SJSA1 (cell line): Measurements from ENCODE around the gene TNFRSF21. TPM values are rescaled to one million over a fixed set of nuclear protein-coding genes. Genes with fewer than 3 reads are reported as not detected.
"Not testable (repeated sequence)": the region's sequence is repeated elsewhere in the genome, so short reads cannot be mapped to it uniquely, and the experiment has no call there.

Experiments used
- DNase-seq, 2 experiments: peaks; one replicate each; pipeline ENCODE4 v3.0.0-alpha.2; 2015 to 2020; ENCODE audit warnings: low spot score in 2 of 2, low read depth in 1 of 2
- H3K27ac ChIP-seq: fragments of 250-450 bp; sonication (Bioruptor Pico); 2 replicates; pipeline ENCODE4 v1.5.1; 2020; ENCODE audit warnings: mild to moderate bottlenecking, moderate library complexity
- H3K27me3 ChIP-seq: fragments of 250-450 bp; sonication (Bioruptor Pico); replicated peaks from 2 replicates; pipeline ENCODE4 v1.5.1; 2020; ENCODE audit warnings: mild to moderate bottlenecking, moderate library complexity
- H3K36me3 ChIP-seq: fragments of 250-450 bp; sonication (Bioruptor Pico); 2 replicates; pipeline ENCODE4 v1.5.1; 2020; ENCODE audit warnings: mild to moderate bottlenecking
- H3K4me1 ChIP-seq: fragments of 250-450 bp; sonication (Bioruptor Pico); replicated peaks from 2 replicates; pipeline ENCODE4 v1.6.1; 2021; ENCODE audit warnings: mild to moderate bottlenecking
- H3K4me3 ChIP-seq: fragments of 250-450 bp; sonication (Bioruptor Pico); 2 replicates; pipeline ENCODE4 v1.5.1; 2020; ENCODE audit warnings: mild to moderate bottlenecking
- H3K9me3 ChIP-seq: fragments of 250-450 bp; sonication (Bioruptor Pico); replicated peaks from 2 replicates; pipeline ENCODE4 v1.5.1; 2020; ENCODE audit warnings: mild to moderate bottlenecking
- total RNA-seq: library from RNA; depleted of rRNA; stranded (reverse); fragments of >200 nt; shearing (Covaris generic); gene quantifications from 2 replicates; pipeline ENCODE4 v1.2.3, GENCODE V29; 2014

The TNFRSF21 gene
- total RNA-seq, 1 experiment from 2014 or later: 0.68 TPM

DNA sequence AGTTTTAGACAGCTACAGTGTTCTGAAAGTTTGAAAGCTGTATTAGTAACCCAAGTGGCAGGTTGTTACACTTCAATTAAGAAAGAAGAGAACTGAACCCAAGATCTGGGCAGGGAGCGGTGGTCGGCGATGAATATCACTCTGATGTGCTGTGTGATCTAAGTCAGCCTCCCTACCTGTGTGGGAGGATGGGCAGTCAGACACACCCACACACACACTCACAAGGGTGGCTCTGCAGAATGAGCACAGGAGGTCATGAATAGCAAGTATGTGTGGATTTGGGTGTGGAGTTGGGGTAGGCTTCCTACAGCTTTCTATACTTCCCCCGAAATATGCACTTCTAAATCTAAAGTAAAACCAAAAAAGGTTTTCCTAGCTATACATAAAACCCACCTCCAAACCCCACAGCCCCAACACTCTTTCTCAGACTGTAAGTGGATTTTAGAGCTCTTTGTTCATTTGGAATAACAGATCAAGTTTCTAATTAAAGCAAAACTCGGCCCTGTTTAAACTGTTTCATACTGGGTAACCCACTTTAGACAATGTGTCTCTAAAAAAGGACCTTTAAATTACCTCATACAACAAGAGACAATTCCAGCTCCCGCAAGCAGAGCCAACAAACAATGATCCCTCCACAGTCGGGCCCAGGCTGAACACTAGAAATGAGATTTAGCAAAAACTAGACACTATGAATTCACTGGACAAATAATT, 19.4 kb downstream of the TNFRSF21 start:
- H3K36me3 ChIP-seq: no peaks in the 10 kb centered on the region
- no peaks in the 10 kb centered on the region for H3K9me3 ChIP-seq

DNA sequence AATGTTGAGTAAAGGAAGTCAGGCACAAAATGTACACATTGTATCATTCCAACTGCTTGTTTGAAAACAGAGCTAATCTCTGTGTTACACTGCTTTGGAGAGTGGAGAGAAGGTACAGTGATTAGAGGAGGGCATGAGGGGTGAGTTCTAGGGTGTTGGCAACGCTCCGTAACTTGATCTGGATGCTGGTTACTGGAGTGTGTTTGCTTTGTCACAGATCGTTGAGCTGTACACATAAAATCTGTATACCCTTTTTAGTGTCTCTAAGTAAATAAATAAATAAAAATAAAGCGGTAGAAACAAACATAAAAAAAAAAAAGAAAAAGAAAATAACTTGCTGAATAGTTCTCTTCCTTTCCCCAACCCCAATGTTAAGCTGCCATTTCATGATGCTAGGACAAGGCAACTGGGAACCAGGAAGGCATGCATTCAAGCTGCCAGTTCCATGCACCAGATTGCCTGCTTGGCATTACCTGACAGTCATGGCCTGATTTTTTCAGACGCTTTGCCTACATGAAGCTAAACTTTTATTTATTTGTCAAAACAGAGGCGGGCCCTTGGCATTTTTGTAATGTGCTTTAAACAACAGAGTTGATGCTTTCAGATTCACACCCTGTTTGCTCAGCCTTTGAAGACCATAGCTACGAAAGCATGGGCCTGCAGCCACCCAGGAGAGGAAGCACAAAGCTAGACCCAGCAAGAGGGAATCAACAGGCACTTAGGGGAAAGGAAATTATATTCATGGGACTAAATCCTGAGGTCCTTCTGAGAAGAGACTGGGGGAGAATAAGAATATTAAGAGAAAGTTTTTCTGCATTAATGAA, 21.2 kb downstream of the TNFRSF21 start:
- no peak overlapping the region for H3K27ac ChIP-seq
- H3K36me3 ChIP-seq: no peaks in the 10 kb centered on the region
- no peaks in the 10 kb centered on the region for H3K27me3 ChIP-seq
- H3K4me3 ChIP-seq: no peak overlapping the region
- H3K9me3 ChIP-seq: no peaks in the 10 kb centered on the region
- DNase-seq: no peak
- no peaks in the 10 kb centered on the region for H3K4me1 ChIP-seq

More for the DNA sequence above, 19.4 kb downstream of the TNFRSF21 start:
- Histone ChIP-seq H3K27ac (no peak overlapping the region), H3K4me1 (no peaks in the 10 kb centered on the region), H3K4me3 (no peak overlapping the region), H3K27me3 (no peaks in the 10 kb centered on the region)
- DNase-seq: no peak

DNA sequence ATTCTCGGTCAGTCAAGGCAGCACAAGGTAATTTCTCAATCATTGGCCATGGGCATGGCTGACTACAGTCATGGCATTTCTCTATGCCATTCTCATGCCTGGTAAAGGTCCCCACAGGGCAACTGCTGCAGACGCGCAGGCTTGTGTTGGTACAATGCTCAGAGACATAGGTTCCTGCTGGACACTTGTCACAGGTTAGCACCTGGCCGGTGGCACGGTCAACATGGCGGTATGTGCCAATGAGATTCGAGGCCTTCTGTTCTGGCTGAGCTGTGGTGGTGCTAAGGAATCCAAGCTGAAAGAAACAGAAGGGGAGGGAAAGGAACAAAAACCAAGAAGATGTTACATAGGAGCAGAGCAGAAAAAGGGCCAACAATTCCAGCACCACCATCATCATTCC, 23.4 kb downstream of the TNFRSF21 start:
- no peaks in the 10 kb centered on the region for H3K27me3 ChIP-seq
- no peak overlapping the region for H3K4me3 ChIP-seq
- H3K36me3 ChIP-seq: no peaks in the 10 kb centered on the region
- no peak overlapping the region for H3K27ac ChIP-seq
- no peaks in the 10 kb centered on the region for H3K9me3 ChIP-seq
- no peaks in the 10 kb centered on the region for H3K4me1 ChIP-seq
- DNase-seq: no peak

DNA sequence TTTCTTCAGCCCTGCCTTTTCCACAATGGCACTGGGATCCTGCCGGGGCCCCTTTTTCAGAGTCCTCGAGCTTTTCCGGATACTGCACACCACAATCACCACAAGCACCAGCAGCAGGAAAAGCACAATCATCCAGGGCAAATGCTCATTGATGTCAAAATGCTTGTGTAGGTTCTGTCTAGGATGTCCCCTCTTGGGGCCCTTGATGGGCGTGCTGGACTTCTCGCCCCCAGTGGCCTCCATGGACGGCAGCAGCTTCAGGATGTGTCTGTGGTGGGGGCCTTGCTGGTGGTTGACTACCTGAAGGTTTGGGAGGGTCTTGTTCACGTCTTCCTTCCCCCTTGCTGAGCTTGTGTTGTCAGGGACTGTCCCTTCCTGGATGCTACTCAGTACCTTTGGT, 25.7 kb downstream of the TNFRSF21 start:
- Histone ChIP-seq H3K4me3 (no peak overlapping the region), H3K4me1 (no peaks in the 10 kb centered on the region), H3K27ac (no peak overlapping the region), H3K9me3 (no peaks in the 10 kb centered on the region), H3K27me3 (no peaks in the 10 kb centered on the region), H3K36me3 (no peaks in the 10 kb centered on the region)
- DNase-seq: no peak

DNA sequence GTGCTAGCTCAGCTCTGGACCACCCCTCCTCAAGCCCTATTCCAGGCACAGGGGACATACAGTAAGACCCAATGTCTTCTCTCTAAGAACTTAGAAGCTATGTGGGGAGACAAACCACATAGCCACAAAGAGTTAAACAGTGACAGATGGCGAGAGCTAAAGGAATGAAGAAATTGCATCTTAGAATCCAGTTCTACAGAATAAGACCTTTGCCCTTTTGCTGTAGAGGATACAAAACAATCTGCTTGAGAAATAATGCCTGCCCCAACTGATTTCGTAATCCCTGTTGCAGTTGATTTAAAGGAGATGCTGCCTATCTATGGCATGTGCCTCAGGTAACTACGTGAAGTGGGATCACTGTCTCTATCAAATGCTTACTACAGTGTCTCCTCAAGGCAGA, 31.2 kb downstream of the TNFRSF21 start:
- Histone ChIP-seq H3K27me3 (no peaks in the 10 kb centered on the region), H3K4me3 (no peak overlapping the region), H3K36me3 (no peaks in the 10 kb centered on the region), H3K4me1 (no peaks in the 10 kb centered on the region), H3K27ac (no peak overlapping the region), H3K9me3 (no peaks in the 10 kb centered on the region)
- no peak for DNase-seq

DNA sequence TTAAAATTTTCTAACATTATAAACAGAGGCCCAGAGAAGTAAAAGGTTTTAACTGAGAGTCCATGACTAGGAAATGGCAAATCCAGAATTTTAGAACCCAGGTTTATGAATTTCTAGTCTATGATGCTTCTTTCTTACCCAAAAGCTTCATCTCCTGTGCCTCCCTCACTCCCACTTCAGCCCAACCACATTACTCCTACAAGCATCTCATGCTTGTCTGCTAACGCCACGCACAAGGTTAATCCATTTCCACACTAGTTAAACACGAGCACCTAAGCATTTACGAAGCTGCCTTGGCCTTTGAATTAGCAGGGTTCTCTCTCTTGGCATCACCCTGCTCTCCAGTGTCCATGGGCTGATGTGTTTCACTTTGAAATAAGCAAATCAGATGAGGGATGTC, 32.0 kb downstream of the TNFRSF21 start:
- H3K27me3 ChIP-seq: no peaks in the 10 kb centered on the region
- DNase-seq: no peak
- H3K9me3 ChIP-seq: no peaks in the 10 kb centered on the region
- no peak overlapping the region for H3K4me3 ChIP-seq
- H3K27ac ChIP-seq: no peak overlapping the region
- H3K36me3 ChIP-seq: no peaks in the 10 kb centered on the region
- H3K4me1 ChIP-seq: no peaks in the 10 kb centered on the region

DNA sequence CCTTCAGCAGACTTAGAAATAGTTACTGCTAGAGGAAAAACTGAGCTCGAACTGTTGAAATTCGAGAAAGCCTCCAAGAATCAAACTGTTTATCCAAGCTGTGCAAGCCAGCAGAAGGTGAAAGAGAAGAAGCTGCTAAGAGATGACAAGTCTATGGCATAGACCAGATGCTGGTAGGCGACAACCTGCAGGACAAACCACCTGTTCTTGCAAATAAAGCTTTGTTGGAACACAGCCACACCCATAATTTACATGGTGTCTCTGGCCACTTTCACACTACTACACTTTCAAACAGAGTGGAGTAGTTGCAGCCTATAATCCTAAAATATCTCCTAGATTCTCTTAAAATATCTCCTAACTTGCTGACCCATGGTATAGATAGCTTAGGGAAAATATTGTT, 33.3 kb downstream of the TNFRSF21 start:
- DNase-seq: no peak
- Histone ChIP-seq H3K36me3 (no peaks in the 10 kb centered on the region), H3K9me3 (no peaks in the 10 kb centered on the region), H3K27ac (no peak overlapping the region), H3K4me1 (no peaks in the 10 kb centered on the region), H3K4me3 (no peak overlapping the region), H3K27me3 (no peaks in the 10 kb centered on the region)

DNA sequence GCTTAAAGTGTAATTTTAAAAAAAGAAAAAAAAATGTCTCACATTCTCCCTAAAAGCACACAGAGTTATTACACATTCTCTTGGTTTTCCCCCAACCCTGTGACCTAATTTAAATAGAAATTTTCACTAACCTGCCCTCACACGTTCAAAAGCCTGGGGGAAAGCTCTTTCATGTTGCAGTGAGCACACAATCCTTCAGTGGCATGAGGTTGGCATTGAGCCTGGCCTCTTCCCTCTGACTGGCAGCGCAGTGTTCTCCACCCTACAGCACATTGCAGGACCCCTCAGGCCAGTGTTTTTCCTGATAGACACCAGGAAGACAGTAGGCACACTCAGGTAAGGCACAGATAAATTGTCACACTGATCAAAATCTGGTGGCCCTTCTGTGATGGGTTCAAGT, 34.1 kb downstream of the TNFRSF21 start:
- no peak for DNase-seq
- no peaks in the 10 kb centered on the region for H3K36me3 ChIP-seq
- H3K27ac ChIP-seq: no peak overlapping the region
- no peaks in the 10 kb centered on the region for H3K9me3 ChIP-seq
- no peaks in the 10 kb centered on the region for H3K4me1 ChIP-seq
- no peaks in the 10 kb centered on the region for H3K27me3 ChIP-seq
- H3K4me3 ChIP-seq: no peak overlapping the region

DNA sequence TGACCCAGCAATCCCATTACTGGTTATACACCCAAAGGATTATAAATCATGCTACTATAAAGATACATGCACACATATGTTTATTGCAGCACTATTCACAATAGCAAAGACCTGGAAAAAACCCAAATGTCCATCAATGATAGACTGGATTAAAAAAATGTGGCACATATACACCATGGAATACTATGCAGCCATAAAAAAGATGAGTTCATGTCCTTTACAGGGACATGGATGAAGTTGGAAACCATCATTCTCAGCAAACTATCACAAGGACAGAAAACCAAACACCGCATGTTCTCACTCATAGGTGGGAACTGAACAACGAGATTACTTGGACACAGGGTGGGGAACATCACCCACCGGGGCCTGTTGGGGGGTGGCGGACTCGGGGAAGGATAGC, 34.6 kb downstream of the TNFRSF21 start:
- not testable (repeated sequence) for H3K36me3 ChIP-seq, H3K27ac ChIP-seq, H3K9me3 ChIP-seq, DNase-seq, H3K4me3 ChIP-seq, H3K4me1 ChIP-seq, H3K27me3 ChIP-seq

DNA sequence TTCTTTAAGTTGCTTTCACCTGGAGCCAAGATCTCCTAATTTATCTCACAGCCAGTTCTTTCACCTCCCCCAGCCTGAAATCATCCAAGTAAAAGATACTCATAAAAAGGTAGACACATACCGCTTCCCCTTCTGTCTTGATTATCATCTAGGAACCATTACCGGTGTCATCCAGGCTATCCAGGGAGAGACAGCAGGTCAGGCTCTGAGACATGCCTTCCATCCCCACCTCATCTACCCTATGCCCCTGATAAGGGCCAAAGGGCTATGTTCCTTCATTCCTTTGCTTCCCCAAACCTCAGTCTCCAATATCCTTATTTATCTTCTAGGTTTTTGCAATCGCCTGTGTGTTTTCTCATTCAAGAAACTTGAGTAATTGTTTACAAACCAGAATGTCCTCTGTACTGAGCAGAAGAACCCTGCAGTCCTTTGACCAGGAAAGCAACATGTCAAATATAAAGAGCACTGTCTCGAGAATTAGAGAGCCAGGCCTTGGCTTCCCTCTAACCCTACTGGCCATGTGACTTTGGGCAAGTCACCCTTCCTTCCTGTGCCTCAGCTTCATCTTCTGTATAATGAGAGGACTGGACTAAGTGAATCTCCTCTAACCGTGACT, 41.0 kb downstream of the TNFRSF21 start:
- DNase-seq: no peak
- Histone ChIP-seq H3K9me3 (no peaks in the 10 kb centered on the region), H3K27ac (no peak overlapping the region), H3K4me1 (no peaks in the 10 kb centered on the region), H3K36me3 (no peaks in the 10 kb centered on the region), H3K4me3 (no peak overlapping the region), H3K27me3 (no peaks in the 10 kb centered on the region)

DNA sequence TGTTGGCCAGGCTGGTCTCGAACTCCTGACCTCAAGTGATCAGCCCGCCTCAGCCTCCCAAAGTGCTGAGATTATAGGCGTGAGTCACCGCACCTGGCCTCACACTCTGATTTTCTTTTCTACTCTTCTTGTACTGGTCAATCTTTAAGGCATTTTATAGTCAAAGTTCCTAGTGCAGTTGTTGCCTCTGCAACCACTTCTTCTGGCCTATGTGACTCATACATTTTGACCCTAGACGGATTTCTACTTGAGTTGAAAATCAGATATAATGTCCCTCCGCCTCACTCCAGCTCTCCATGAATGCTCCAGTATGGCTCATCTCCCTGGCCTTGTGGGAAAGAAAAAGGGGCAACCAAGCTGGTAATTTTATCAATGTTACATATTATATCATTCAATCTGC, 42.4 kb downstream of the TNFRSF21 start:
- no peak for DNase-seq
- H3K27ac ChIP-seq: no peak overlapping the region
- no peaks in the 10 kb centered on the region for H3K27me3 ChIP-seq
- H3K4me1 ChIP-seq: no peaks in the 10 kb centered on the region
- no peaks in the 10 kb centered on the region for H3K36me3 ChIP-seq
- H3K4me3 ChIP-seq: no peak overlapping the region
- H3K9me3 ChIP-seq: no peaks in the 10 kb centered on the region

DNA sequence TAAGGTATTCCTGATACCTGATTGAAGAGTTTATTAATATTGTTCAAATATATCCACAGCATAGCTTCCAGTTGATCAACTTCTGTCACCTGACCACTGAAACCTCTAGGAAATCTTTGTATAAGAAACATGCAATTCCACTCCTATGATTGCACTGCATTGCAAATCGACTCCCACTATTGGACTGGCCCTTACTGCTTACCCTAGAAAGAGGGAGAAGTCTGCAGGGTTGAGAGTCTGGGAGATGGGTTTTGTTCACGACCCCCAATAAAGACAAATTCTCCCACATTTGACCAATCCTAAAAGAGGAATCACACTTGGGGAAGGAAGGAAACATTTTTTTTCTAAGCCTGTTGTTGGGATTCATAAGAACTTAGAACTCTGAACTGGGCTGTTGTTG, 43.7 kb downstream of the TNFRSF21 start:
- Histone ChIP-seq H3K4me3 (no peak overlapping the region), H3K36me3 (no peaks in the 10 kb centered on the region), H3K9me3 (no peaks in the 10 kb centered on the region), H3K27me3 (no peaks in the 10 kb centered on the region), H3K27ac (no peak overlapping the region), H3K4me1 (no peaks in the 10 kb centered on the region)
- no peak for DNase-seq

DNA sequence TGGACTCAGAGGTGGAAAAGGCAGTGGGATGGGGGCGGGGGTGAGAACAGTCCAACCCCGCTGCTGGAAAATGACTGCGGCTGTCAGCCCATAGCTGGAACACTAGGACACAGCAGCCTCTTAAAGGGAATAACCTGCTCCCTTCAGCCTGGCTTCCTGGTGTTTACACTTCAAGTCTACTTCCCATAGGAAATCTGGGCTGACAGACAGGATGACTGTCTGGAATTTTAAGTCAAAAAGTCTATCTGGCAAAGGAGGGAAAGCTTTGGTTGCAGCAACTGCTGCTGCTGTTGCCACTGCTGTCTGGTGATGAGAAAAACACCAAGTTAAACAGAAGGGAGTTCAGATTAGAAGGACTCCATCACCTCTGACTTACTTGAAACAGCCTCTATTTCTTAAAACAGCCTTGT, 44.9 kb downstream of the TNFRSF21 start:
- no peaks in the 10 kb centered on the region for H3K36me3 ChIP-seq
- DNase-seq: no peak
- H3K27me3 ChIP-seq: no peaks in the 10 kb centered on the region
- H3K4me1 ChIP-seq: no peaks in the 10 kb centered on the region
- H3K4me3 ChIP-seq: no peak overlapping the region
- H3K27ac ChIP-seq: no peak overlapping the region
- no peaks in the 10 kb centered on the region for H3K9me3 ChIP-seq

DNA sequence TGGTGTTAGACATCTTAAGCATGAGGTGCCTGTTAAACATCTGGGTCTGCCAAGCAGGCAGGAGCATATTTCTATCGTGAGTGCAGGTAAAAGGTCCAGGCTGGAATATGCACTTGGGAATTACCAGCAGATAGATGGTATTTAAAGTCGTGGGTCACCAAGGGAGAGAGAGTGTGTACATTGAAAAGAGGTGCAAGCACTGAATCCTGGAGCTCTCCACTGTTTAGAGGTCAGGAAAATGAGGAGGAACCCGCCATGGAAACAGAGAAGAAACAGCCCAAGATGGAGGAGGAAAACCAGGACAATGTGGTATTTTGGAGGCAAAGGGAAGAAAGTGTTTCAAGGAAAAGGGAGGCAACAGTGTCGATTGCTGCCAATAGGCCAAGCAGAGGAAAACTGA, 46.4 kb downstream of the TNFRSF21 start:
- H3K4me1 ChIP-seq: no peaks in the 10 kb centered on the region
- H3K27me3 ChIP-seq: no peaks in the 10 kb centered on the region
- DNase-seq: no peak
- no peaks in the 10 kb centered on the region for H3K36me3 ChIP-seq
- H3K27ac ChIP-seq: no peak overlapping the region
- no peaks in the 10 kb centered on the region for H3K9me3 ChIP-seq
- no peak overlapping the region for H3K4me3 ChIP-seq
